GM18520 (cell line): Measurements from ENCODE around the gene TNFRSF9.
"Not testable (repeated sequence)": the region's sequence is repeated elsewhere in the genome, so short reads cannot be mapped to it uniquely, and the experiment has no call there.

Source experiments
- ATAC-seq: cut with Tn5 transposase; IDR thresholded peaks from one replicate; pipeline ENCODE4 v1.9.1; 2021; ENCODE audit not compliant: unreplicated experiment

Gene TNFRSF9

GRCh38 chr1:7940745-7941436, at the start of gene TNFRSF9:
Gene TNFRSF9, minus strand, starts transcription at chr1:7940839. Its CDS starts 845 bp downstream, at chr1:7939994.
- no peak for ATAC-seq

GRCh38 chr1:7989762-7990428, 49.3 kb upstream of the TNFRSF9 start:
- ATAC-seq = no peak

- ATAC-seq = no peak
These were observed 47.9 kb upstream of the TNFRSF9 start for GRCh38 chr1:7988576-7988975.

- ATAC-seq = no peak
These were observed 46.9 kb upstream of the TNFRSF9 start for GRCh38 chr1:7987528-7987927.

GRCh38 chr1:7985851-7986612, 45.4 kb upstream of the TNFRSF9 start:
- no peak for ATAC-seq

GRCh38 chr1:7984811-7985210, 44.2 kb upstream of the TNFRSF9 start:
- no peak for ATAC-seq

- no peak for ATAC-seq
These were observed 42.6 kb upstream of the TNFRSF9 start for GRCh38 chr1:7983086-7983778.

- no peak for ATAC-seq
These were observed 40.3 kb upstream of the TNFRSF9 start for GRCh38 chr1:7980984-7981383.

GRCh38 chr1:7975212-7975865, 34.7 kb upstream of the TNFRSF9 start:
- no peak for ATAC-seq

GRCh38 chr1:7973086-7973485, 32.4 kb upstream of the TNFRSF9 start:
- no peak for ATAC-seq

GRCh38 chr1:7972285-7972684, 31.6 kb upstream of the TNFRSF9 start:
- ATAC-seq = no peak

- no peak for ATAC-seq
These were observed 30.4 kb upstream of the TNFRSF9 start for GRCh38 chr1:7971024-7971423.

GRCh38 chr1:7970246-7970645, 29.6 kb upstream of the TNFRSF9 start:
- ATAC-seq = no peak

GRCh38 chr1:7967651-7968050, 27.0 kb upstream of the TNFRSF9 start:
- ATAC-seq = no peak

- no peak for ATAC-seq
These were observed 26.6 kb upstream of the TNFRSF9 start for GRCh38 chr1:7967196-7967595.

- ATAC-seq = no peak
These were observed 23.8 kb upstream of the TNFRSF9 start for GRCh38 chr1:7964476-7964875.

- not testable (repeated sequence) for ATAC-seq
These were observed 23.2 kb upstream of the TNFRSF9 start for GRCh38 chr1:7963841-7964240.

GRCh38 chr1:7963378-7963730, 22.7 kb upstream of the TNFRSF9 start:
- not testable (repeated sequence) for ATAC-seq

- ATAC-seq = no peak
These were observed 22.2 kb upstream of the TNFRSF9 start for GRCh38 chr1:7962636-7963377.

- ATAC-seq = peak; percentile 1
These were observed 21.3 kb upstream of the TNFRSF9 start for GRCh38 chr1:7962014-7962335.
